Smooth muscle cell of the brain vasculature (primary cell): Measurements from ENCODE around the gene NDUFC2.
"Not testable (repeated sequence)": the region's sequence is repeated elsewhere in the genome, so short reads cannot be mapped to it uniquely, and the experiment has no call there.

Experiments used
- DNase-seq: peaks from one replicate; pipeline ENCODE4 v3.0.0-alpha.2; 2012; ENCODE audit warnings: low read depth, low spot score

Gene NDUFC2

GRCh38 chr11:78054971-78055370 is 24.7 kb downstream of the NDUFC2 start:
- no peak for DNase-seq

DNA sequence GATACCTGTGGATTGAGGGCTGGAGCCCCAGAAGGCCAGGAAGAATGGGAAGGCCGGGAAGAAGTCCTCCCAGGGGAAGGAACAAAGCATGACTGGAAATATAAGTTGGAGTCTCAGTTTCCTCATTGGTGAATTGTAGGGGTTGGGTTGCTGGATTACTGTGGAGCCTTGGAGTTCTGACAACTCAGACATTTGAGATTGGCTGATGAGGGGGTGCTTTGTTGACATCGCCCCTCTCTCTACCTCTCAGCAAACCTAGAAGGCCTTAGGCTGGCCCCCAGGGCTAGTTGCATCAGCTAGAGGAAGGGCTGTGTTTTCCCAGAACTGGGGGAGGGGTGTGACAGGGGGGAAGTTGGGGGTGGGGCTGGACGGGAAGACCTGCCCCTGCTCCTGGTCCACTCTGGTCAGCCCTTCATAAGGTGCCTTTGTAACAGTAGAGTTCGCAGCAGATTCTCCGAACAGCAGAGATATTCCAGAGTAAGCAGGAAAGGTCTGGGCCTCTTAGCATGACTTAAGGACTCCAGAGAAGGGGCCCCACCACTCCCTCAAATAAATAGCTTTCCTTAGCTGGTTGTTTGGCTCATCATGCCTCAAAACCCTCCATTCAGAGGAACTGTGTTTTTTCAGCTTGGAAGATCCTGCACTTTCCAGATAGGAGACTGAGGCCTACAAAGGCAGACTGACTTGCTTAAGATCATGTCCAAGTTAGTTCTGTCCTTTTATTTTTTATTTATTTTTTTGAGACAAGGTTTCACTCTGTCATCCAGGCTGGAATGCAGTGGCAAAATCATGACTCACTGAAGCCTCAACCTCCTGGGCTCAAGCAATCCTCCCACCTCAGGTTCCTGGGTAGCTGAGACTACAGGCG is 28.5 kb downstream of the NDUFC2 start:
- no peak for DNase-seq

DNA sequence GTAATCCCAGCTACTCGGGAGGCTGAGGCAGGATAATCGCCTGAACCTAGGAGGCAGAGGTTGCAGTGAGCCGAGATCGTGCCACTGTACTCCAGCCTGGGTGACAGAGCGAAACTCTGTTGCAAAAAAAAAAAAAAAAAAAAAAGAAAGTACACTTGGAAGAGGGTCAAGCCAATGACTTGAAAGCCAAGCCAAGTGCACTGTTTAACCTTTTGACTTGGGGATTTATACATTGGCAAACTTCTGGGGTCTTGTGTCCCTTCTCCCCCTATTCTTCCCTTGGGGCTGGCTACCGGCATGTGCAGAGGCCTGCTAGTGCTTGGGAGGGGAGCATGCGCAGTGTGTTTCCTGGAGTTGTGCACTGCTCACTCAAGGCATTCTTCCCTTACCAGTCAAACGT is 30.3 kb downstream of the NDUFC2 start:
- no peak for DNase-seq

GRCh38 chr11:78048561-78048960 is 31.1 kb downstream of the NDUFC2 start:
- DNase-seq = no peak

- DNase-seq = no peak
These were observed 33.2 kb downstream of the NDUFC2 start for GRCh38 chr11:78046486-78046854.

- no peak for DNase-seq
These were observed 33.7 kb downstream of the NDUFC2 start for GRCh38 chr11:78045851-78046485.

DNA sequence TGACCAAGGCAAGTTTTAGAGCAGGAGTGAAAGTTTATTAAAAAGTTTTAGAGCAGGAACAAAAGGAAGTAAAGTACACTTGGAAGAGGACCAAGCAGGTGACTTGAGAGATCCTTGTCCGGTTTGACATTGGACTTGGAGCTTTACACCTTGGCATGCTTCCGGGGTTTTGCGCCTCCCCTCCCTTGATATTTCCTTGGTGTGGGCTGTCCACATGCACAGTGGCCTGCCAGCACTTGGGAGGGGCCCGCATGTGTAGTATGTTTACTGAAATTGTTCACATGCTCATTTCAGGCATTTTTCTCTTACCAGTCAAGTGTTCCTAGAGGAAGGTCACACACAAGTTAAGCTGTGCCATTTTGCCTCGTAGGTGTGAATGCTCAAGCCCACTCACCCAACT is 35.0 kb downstream of the NDUFC2 start:
- no peak for DNase-seq

DNA sequence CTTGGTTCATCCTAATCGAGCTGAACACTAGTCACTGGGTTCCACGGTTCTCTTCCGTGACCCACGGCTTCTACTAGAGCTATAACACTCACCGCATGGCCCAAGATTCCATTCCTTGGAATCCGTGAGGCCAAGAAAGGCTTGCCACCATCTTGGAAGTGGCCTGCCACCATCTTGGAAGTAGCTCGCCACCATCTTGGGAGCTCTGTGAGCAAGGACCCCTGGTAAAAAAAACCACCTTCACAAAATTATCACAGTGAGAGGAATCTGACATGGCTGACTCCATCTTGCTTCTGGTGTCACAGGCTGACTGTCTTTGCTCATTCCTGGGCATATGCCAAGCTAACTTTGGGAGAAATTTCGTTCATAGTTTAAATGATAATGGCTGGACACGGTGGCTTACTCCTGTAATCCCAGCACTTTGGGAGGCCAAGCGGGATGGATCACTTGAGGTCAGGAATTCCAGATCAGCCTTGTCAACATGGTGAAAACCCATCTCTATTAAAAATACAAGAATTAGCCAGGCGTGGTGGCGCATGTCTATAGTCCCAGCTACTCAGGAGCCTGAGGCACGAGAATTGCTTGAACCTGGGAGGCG is 37.7 kb downstream of the NDUFC2 start:
- no peak for DNase-seq

DNA sequence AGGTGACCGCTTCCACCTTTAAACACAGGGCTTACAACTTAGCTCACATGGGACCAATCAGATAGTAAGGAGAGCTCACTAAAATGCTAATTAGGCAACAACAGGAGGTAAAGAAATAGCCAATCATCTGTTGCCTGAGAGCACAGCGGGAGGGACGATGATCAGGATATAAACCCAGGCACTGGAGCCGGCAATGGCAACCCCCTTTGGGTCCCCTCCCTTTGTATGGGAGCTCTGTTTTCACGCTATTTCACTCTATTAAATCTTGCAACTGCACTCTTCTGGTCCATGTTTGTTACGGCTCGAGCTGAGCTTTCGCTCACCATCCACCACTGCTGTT is 38.3 kb downstream of the NDUFC2 start:
- not testable (repeated sequence) for DNase-seq

GRCh38 chr11:78040691-78041379 is 38.8 kb downstream of the NDUFC2 start:
- DNase-seq = no peak

GRCh38 chr11:78039919-78040671 is 39.6 kb downstream of the NDUFC2 start:
- DNase-seq = peak; percentile 64

- DNase-seq = no peak
These were observed 40.2 kb downstream of the NDUFC2 start for GRCh38 chr11:78039391-78039918.

GRCh38 chr11:78038697-78039313 is 40.9 kb downstream of the NDUFC2 start:
- DNase-seq = no peak

DNA sequence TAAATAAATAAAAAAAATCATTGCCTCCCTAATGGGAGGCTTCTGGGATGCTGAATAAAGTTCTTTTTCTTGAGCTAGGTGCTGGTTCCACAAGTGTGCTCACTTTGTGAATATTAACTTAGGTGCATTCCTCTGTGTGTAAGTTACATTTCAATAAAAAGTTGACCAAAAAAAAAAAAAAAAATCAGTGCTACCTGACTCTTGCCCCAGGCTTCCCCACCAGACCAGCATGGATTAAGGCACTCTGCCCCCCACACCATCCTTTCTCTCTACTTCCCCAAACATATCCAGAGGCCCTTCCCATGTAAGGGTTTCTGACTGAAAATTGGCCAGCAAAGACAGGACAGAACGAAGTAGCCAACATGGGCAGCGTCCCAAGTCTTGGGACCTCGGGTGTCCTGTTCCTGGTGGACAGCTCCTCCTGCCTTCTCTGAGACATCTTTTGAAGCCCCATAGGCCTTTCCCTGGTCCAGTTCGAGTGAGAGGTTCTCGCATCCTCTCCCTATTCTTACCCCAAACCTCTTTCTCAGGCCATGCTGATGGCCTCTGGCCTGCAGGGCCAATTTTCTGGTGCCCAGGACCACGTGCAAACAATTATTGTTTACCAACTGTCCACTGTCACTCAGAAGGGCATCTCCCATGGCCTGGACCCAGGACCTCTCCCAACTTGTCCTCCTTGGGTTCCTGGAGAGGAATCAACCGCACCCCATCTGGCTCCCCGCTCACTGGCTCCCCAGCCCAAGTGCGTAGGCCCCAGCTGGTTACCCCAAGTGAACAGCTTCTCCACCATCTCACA is 41.6 kb downstream of the NDUFC2 start:
- no peak for DNase-seq

GRCh38 chr11:78037056-78037455 is 42.6 kb downstream of the NDUFC2 start:
- no peak for DNase-seq

DNA sequence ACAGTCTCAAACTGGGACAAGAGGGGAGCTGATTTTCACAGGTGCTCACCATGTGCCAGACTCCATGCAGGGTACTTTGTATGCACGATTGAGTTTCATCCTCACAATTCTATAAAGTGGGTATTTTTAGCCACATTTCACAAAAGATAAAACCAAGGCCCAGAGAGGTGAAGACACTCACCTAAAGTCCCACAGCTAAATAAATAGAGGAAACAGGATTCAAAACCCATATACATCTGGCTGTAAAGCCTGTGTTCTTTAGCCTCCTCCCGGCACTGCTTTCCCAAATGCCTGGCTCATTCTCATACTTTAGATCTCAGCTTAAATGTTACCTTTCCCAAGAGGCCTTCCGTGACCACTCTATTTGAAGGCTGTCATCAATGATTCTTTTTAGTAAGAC is 43.3 kb downstream of the NDUFC2 start:
- DNase-seq = no peak

DNA sequence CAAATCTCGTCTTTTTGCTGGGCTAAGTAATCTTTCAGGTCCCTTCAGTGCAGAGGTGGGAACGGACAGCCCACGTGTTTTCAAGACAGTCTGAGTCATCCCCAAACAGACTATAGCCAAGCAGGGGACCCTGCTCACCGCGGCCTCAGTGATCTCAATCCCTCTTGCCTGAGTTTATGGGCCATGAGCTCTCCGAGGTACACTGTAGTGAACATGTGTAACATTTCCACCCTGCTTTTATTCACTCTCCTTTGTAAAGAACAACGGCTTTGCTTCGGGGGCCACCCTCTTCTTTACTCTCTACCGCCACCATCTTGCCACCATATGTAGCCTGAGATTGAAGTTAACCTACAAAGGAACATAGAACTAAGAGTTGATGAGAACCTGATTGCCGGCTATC is 45.0 kb downstream of the NDUFC2 start:
- no peak for DNase-seq

GRCh38 chr11:78033040-78033439 is 46.6 kb downstream of the NDUFC2 start:
- DNase-seq = no peak

GRCh38 chr11:78032090-78032489 is 47.6 kb downstream of the NDUFC2 start:
- DNase-seq = no peak

DNA sequence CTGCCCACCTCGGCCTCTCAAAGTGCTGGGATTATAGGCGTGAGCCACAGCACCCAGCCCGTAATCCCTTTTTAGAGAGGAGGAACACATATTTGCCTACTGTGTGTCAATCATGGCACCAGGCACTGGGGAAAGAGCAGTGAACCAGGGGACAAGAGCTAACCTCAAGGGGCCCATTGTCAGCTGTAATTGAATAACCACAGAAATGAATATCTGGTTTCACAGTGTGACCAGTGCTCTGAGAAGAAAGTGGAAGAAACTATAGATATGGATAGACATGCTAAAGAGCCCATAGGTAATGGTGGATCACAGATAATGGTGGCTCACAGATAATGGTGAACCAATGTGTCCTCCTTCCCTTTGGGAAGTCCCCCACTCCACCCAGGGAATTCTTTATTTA is 48.0 kb downstream of the NDUFC2 start:
- DNase-seq = no peak
